ENCODE results near the gene SLC38A2. TPM values are rescaled to one million over a fixed set of nuclear protein-coding genes. Genes with fewer than 3 reads are reported as not detected.

The SLC38A2 gene
- total RNA-seq, 6 experiments from 2014 or later: 787 to 1,148 (median 975) TPM

Other genes starting within 250 kb of the SLC38A2 start
- 10 to 100 TPM; 78.2 to 98.5 (median 88.6) TPM for gene SLC38A1, start 103.7 kb downstream of the SLC38A2 start, total RNA-seq (2021; fragmentation: NEBNext Ultra II Directional; extraction: Animal tissue kit (Norgen Biotek cat#: 25700))